Psoas muscle (tissue), 8 donors: Measurements from ENCODE around the gene CLTB. TPM values are rescaled to one million over a fixed set of nuclear protein-coding genes. Genes with fewer than 3 reads are reported as not detected.
"Not testable (repeated sequence)": the region's sequence is repeated elsewhere in the genome, so short reads cannot be mapped to it uniquely, and the experiment has no call there.

Experiments
- ATAC-seq, 4 donors: fragments of 200-7000 bp; cut with Tn5 transposase; one replicate each; pipeline ENCODE4 v1.9.1; 2020; ENCODE audit warnings: moderate library complexity in 3 of 4, mild to moderate bottlenecking in 2 of 4
- DNase-seq, 2 donors: peaks; one replicate each; pipeline ENCODE4 v3.0.0-alpha.2; 2020
- H3K27ac ChIP-seq: fragments of 200-600 bp; one replicate; pipeline ENCODE4 v1.8.0; 2022
- H3K27me3 ChIP-seq, 3 donors: fragments of 200-600 bp in 1 of 3; one replicate each; pipeline versions ENCODE4 v1.6.1 to v1.8.0; 2013 to 2022; ENCODE audit warnings: low read length in 2 of 3, mild to moderate bottlenecking in 2 of 3, moderate library complexity in 1 of 3; ENCODE audit not compliant: insufficient read depth in 3 of 3
- H3K36me3 ChIP-seq, 2 donors: fragments of 200-600 bp in 1 of 2; one replicate each; pipeline versions ENCODE4 v1.6.1 to v1.8.0; 2013 to 2022; ENCODE audit warnings: low read depth in 1 of 2, mild to moderate bottlenecking in 1 of 2, moderate library complexity in 1 of 2; ENCODE audit not compliant: insufficient read depth in 1 of 2
- H3K4me1 ChIP-seq: fragments of 200-600 bp; one replicate; pipeline ENCODE4 v1.8.0; 2022
- H3K4me3 ChIP-seq: fragments of 200-600 bp; one replicate; pipeline ENCODE4 v1.8.0; 2022; ENCODE audit warnings: mild to moderate bottlenecking
- H3K9me3 ChIP-seq: fragments of 200-600 bp; one replicate; pipeline ENCODE4 v1.8.0; 2022
- WGBS, 3 donors: extraction: QIAGEN DNeasy Blood & Tissue Kit; methylation state at CpG; one replicate each; pipeline versions ENCODE4 v1.1.6 to v1.1.7; 2013; 5-methylcytosine and 5-hydroxymethylcytosine counted together
- intact Hi-C, 2 donors: fragments of 100-400 bp; cut with DNase I; formaldehyde crosslinking; loops; one replicate each; pipeline versions ENCODE4 v1.11.0 to v1.14.2; 2022
- polyA plus RNA-seq, 3 donors: library from polyadenylated mRNA; stranded (reverse); fragments of 200-250 nt; gene quantifications; one replicate each; pipeline ENCODE4 v1.2.3, GENCODE V29; 2013
- total RNA-seq, 4 donors: library from RNA; stranded (reverse); fragmentation: NEBNext Ultra II Directional in 2 of 4; extraction: Animal tissue kit (Norgen Biotek cat#: 25700) in 2 of 4; gene quantifications; one replicate each; pipeline versions ENCODE4 v1.2.1 to v1.2.4, GENCODE V29; 2021 to 2023
- TF ChIP-seq, protein P1 (sequence below): fragments of 200-600 bp; IDR thresholded peaks from one replicate; pipeline ENCODE4 v1.8.0; 2022; ENCODE audit warnings: antibody characterized with exemption
- donor health status: healthy with polysubstance abuse.
- donor health status: DM: no; HTN: no; CAD: no; lungs with moderate emphysema.
- donor health status: Bipolar disorder and iron deficiency.
- donor health status: healthy.
- donor health status: DM: yes; HTN: yes; CAD: no.
- donor health status: DM: no; HTN: no; CAD: no.
- donor health status: DM: no; HTN: no; CAD: no.
- donor health status: DM: yes; HTN: yes; CAD: no.

The CLTB gene
- total and polyA plus RNA-seq, 7 donors: 162 to 413 (median 223) TPM

DNA sequence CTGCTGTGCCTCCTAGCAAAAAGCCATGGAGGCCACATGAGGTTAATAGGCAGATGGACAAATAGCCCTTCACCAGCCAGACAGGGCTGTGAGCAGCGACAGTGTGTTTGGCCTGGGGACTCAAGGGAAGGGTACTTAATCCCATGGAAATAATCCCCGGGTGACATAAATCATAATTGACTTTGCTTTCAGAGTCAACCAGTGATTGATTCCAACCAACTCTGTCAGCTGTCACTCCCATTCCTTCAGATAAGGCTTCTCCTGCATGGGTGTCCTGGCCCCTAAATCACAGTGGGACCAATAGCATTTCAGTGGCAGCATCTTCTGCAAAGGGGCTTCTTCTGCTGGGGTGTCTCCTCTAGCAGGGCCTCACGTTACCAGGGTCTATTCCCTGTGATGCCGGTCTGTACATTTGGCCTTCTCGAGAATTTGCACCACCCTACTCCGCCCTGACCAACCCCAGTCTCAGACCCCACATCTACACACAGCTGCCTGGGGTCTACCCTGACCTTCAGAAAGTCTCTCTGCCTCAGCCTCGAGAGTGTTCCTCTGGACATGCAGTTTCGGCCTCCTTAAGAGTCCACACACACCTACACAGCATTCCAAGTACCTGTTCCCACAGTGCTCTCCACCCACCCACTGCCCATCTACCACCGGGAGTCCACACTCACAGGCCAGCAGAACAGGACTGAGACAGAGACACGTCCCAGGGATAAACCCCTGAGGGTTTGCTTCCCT lies 3.7 kb downstream of the CLTB start:
- peaks cover 47% of the 10 kb centered on the region for H3K4me1 ChIP-seq

GRCh38 chr5:176410486-176411180 lies 5.7 kb downstream of the CLTB start:
- Histone ChIP-seq H3K27ac (peak overlapping the region; percentile 4), H3K9me3 (no peaks in the 10 kb centered on the region), H3K27me3 (no peaks in the 10 kb centered on the region), H3K4me1 (peaks cover 50% of the 10 kb centered on the region), H3K4me3 (no peak overlapping the region), H3K36me3 (peaks cover 0 to 60% of the 10 kb centered on the region in 2 donors)
- TF ChIP-seq, protein P1, sequence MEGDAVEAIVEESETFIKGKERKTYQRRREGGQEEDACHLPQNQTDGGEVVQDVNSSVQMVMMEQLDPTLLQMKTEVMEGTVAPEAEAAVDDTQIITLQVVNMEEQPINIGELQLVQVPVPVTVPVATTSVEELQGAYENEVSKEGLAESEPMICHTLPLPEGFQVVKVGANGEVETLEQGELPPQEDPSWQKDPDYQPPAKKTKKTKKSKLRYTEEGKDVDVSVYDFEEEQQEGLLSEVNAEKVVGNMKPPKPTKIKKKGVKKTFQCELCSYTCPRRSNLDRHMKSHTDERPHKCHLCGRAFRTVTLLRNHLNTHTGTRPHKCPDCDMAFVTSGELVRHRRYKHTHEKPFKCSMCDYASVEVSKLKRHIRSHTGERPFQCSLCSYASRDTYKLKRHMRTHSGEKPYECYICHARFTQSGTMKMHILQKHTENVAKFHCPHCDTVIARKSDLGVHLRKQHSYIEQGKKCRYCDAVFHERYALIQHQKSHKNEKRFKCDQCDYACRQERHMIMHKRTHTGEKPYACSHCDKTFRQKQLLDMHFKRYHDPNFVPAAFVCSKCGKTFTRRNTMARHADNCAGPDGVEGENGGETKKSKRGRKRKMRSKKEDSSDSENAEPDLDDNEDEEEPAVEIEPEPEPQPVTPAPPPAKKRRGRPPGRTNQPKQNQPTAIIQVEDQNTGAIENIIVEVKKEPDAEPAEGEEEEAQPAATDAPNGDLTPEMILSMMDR: no peak
- intact Hi-C loops: loop anchor here in 1 of 2 donors (2.0 to 10.0 kb wide), 2 partner anchors 18 to 134 kb away; partner anchors contain the start of gene CDHR2
- no peak for ATAC-seq
- no peak for DNase-seq
- 88 to 97% (median 91%) methylated on average over 5 of the region's 5 CpGs for WGBS, 3 donors

More for the DNA sequence above, 3.7 kb downstream of the CLTB start:
- Histone ChIP-seq H3K27me3 (no peaks in the 10 kb centered on the region), H3K4me3 (peak overlapping the region; percentile 96), H3K27ac (peak overlapping the region; percentile 100), H3K9me3 (no peaks in the 10 kb centered on the region), H3K36me3 (peaks cover 0 to 40% of the 10 kb centered on the region in 2 donors)
- DNase-seq (no peak), ATAC-seq (no peak)
- WGBS, 3 donors: 52 to 60% (median 56%) methylated on average over 10 of the region's 10 CpGs
- intact Hi-C loops: loop anchor here in 1 of 2 donors (10.0 kb wide), 1 partner anchor 132 kb away; the partner anchor contains the start of gene CDHR2
- TF ChIP-seq, protein P1: no peak

DNA sequence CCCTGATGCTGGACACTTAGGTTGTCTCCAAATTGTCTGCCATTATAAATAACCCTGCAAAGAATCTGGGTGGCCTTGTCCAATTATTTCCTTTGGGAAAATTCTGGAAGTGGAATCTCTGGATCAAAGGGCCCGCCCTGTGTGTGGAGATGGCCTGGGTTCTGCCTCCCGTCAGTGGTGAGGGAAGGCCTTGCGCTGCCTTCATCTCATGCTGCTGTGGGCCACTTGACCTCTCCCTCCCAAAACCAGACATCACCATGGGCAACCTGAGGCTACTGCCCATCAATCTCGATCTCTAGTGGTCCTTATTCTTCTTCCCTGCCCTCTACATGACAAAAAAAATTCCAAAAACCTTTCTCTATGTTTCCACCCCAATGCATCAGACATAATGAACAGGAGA lies 6.6 kb downstream of the CLTB start:
- H3K4me3 ChIP-seq: no peak overlapping the region
- 84 to 90% (median 88%) methylated on average over 4 of the region's 4 CpGs for WGBS, 3 donors
- H3K9me3 ChIP-seq: no peaks in the 10 kb centered on the region
- TF ChIP-seq, protein P1: no peak
- no peaks in the 10 kb centered on the region for H3K27me3 ChIP-seq
- H3K4me1 ChIP-seq: peaks cover 43% of the 10 kb centered on the region
- no peak for ATAC-seq
- DNase-seq: no peak
- peaks cover 0 to 69% of the 10 kb centered on the region in 2 donors for H3K36me3 ChIP-seq
- H3K27ac ChIP-seq: no peak overlapping the region
- intact Hi-C loops: loop anchor here in 1 of 2 donors (2.0 to 10.0 kb wide), 2 partner anchors 17 to 135 kb away; partner anchors contain the start of gene CDHR2

DNA sequence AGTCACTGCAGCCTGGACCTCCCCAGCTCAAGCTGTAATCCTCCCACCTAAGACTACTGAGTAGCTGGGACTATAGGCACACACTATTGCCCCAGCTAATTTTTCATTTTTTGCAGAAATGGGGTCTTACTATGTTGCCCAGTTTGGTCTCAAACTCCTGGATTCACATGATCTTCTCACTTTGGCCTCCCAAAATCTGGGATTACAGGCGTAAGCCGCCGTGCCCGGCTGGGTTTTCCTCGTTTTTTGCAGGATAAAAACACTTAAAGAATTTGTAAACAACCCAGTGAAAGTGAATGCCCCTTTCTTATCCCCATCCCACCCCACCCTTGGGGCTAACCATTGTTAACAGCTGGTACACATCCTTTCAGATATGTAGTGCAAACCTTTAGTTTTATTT lies 7.7 kb downstream of the CLTB start:
- peaks cover 31% of the 10 kb centered on the region for H3K4me1 ChIP-seq

DNA sequence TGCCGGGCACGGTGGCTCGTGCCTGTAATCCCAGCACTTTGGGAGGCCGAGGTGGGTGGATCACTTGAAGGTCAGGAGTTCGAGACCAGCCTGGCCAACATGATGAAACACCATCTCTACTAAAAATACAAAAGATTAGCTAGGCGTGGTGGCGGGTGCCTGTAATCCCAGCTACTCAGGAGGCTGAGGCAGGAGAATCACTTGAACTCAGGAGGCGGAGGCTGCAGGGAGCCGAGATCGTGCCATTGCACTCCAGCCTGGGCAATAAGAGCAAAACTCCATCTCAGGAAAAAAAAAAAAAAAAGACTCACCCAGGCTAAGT lies 8.1 kb downstream of the CLTB start:
- H3K4me3 ChIP-seq, ATAC-seq, H3K27me3 ChIP-seq, intact Hi-C loops, DNase-seq, H3K9me3 ChIP-seq: not testable (repeated sequence)
- Histone ChIP-seq H3K4me1 (peaks cover 27% of the 10 kb centered on the region), H3K36me3 (peaks cover 0 to 79% of the 10 kb centered on the region in 2 donors), H3K27ac (peak overlapping the region; percentile 55)
- WGBS, 3 donors: 69 to 88% (median 83%) methylated on average over 10 of the region's 10 CpGs

More for the DNA sequence above, 7.7 kb downstream of the CLTB start:
- TF ChIP-seq, protein P1: no peak
- Histone ChIP-seq H3K36me3 (peaks cover 0 to 75% of the 10 kb centered on the region in 2 donors), H3K27me3 (no peaks in the 10 kb centered on the region), H3K4me3 (no peak overlapping the region), H3K9me3 (no peaks in the 10 kb centered on the region), H3K27ac (no peak overlapping the region)
- DNase-seq (no peak), ATAC-seq (no peak)
- intact Hi-C loops: no loop called here
- 84 to 91% (median 88%) methylated on average over 5 of the region's 5 CpGs for WGBS, 3 donors
